Measurements from ENCODE around the gene ZFP1.

DNA sequence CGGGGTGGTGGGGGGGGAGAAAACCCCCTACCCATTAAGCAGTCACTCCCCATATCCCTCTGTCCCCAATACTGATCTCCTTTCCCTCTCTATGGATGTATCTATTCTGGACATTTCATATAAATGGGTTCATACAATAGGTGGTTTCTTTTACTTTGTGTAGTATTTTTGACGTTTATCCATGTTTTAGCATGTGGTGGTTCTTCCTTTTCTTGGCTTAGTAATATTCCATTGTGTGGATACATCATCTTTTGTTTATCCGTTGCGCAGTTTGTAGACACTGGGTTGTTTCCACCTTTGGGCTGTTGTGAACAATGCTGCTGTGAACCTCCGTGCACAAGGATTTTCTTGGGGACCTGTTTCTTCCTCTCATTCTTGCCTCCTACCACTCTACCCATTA lies 44.3 kb upstream of the ZFP1 start:
- TF ChIP-seq, protein P1, sequence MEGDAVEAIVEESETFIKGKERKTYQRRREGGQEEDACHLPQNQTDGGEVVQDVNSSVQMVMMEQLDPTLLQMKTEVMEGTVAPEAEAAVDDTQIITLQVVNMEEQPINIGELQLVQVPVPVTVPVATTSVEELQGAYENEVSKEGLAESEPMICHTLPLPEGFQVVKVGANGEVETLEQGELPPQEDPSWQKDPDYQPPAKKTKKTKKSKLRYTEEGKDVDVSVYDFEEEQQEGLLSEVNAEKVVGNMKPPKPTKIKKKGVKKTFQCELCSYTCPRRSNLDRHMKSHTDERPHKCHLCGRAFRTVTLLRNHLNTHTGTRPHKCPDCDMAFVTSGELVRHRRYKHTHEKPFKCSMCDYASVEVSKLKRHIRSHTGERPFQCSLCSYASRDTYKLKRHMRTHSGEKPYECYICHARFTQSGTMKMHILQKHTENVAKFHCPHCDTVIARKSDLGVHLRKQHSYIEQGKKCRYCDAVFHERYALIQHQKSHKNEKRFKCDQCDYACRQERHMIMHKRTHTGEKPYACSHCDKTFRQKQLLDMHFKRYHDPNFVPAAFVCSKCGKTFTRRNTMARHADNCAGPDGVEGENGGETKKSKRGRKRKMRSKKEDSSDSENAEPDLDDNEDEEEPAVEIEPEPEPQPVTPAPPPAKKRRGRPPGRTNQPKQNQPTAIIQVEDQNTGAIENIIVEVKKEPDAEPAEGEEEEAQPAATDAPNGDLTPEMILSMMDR (IDR thresholded peaks at IDR 0.05), result no peak
- TF ChIP-seq POLR2A (IDR thresholded peaks at IDR 0.05), result no peak

Data from lower leg skin (tissue), 3 donors.